Activated naive CD4-positive, alpha-beta T cell treated with anti-CD3 and anti-CD28 coated beads for 36 hours (primary cell): Measurements from ENCODE around the gene MAX. TPM values are rescaled to one million over a fixed set of nuclear protein-coding genes. Genes with fewer than 3 reads are reported as not detected.
A peak's percentile ranks its signal among the peaks of the same experiment; 100 is the strongest.

Experiments
- CTCF ChIA-PET: fragments of 350-600 bp; sonication (Branson Sonifier 250); formaldehyde crosslinking; loops from one replicate; lab custom pipeline; 2021; ENCODE audit warnings: antibody characterized with exemption; lab: Charles Lee
- DNase-seq: peaks from one replicate; pipeline ENCODE4 v3.0.0-alpha.2; 2020
- H3K27ac Mint-ChIP-seq: one replicate; pipeline ENCODE4 v1.8.0; 2021; ENCODE audit warnings: mild to moderate bottlenecking, mixed read lengths
- H3K27me3 Mint-ChIP-seq: one replicate; pipeline ENCODE4 v1.8.0; 2021; ENCODE audit warnings: low read depth, mixed read lengths
- H3K36me3 Mint-ChIP-seq: one replicate; pipeline ENCODE4 v1.8.0; 2021; ENCODE audit warnings: low read depth, mixed read lengths
- H3K4me1 Mint-ChIP-seq: one replicate; pipeline ENCODE4 v1.8.0; 2021; ENCODE audit warnings: low read depth, mixed read lengths
- H3K4me3 Mint-ChIP-seq: one replicate; pipeline ENCODE4 v1.8.0; 2021; ENCODE audit warnings: mild to moderate bottlenecking, moderate library complexity, mixed read lengths
- H3K9me3 Mint-ChIP-seq: one replicate; pipeline ENCODE4 v1.8.0; 2021; ENCODE audit warnings: mixed read lengths
- intact Hi-C: fragments of 100-400 bp; cut with micrococcal nuclease; formaldehyde crosslinking; loops from one replicate; pipeline ENCODE4 v1.15.1; 2023
- total RNA-seq, 2 experiments: library from RNA; stranded (reverse); gene quantifications; one replicate each; pipeline ENCODE4 v1.2.3, GENCODE V29; 2021

The MAX gene
- total RNA-seq, 2 experiments from 2014 or later = 67.9 to 75.1 TPM

DNA sequence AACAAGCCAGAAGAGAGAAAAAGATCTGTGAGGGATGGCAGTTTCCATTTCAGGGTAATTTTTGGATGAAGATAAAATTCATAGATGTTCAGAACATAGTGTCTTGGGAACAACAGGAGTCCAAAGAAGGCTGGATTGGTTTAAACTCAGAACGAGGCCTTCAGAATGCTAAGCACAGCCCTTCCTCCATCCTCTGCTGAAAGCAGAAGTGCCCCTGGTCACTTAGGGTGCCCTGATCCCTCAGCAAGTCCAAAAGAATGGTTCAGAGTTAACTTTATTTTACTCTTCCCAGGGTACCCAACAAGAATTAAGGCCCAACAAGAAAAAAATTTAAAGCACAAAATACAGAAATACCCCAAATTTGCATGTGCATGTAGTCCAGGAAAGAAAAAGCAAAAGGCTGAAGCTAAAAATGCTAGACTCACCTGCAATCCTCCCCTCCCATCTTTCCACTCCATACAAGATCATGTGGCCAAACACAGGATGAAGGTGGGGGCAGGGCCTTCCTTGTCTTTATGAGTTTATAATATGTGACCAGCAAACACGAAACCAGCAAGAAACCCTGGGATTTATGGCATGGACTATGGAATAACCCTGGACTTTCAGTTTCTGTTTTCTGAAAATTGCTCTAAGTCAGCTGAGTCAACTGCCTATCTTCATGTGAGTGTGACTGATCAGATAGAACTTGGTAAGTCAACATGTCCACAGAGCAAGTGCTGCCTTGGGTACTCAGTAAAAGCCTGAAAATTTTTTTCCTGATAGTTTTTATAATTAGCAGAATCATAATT, 21.2 kb downstream of the MAX start:
- H3K36me3 Mint-ChIP-seq = peaks cover 53% of the 10 kb centered on the region
- no peaks in the 10 kb centered on the region for H3K27me3 Mint-ChIP-seq
- no peak for DNase-seq
- H3K27ac Mint-ChIP-seq = peak overlapping the region; percentile 44
- no peak overlapping the region for H3K4me3 Mint-ChIP-seq
- CTCF ChIA-PET = interaction anchor here (0.7 to 1.5 kb wide), 2 partner anchors 8 to 18 kb away, joined by 3 read pairs; no protein-coding TSS in a partner anchor
- peaks cover 2% of the 10 kb centered on the region for H3K9me3 Mint-ChIP-seq
- H3K4me1 Mint-ChIP-seq = peaks cover 68% of the 10 kb centered on the region
- intact Hi-C loops = loop anchor here (2.0 kb wide), 1 partner anchor 18 kb away; no protein-coding TSS in a partner anchor

GRCh38 chr14:65079768-65080167, 22.5 kb downstream of the MAX start:
- no peak for DNase-seq
- Mint-ChIP-seq H3K27ac (no peak overlapping the region), H3K36me3 (peaks cover 50% of the 10 kb centered on the region), H3K4me1 (peaks cover 65% of the 10 kb centered on the region), H3K4me3 (no peak overlapping the region), H3K27me3 (no peaks in the 10 kb centered on the region), H3K9me3 (no peaks in the 10 kb centered on the region)
- CTCF ChIA-PET = no interaction called here
- intact Hi-C loops = loop anchor here (2.0 kb wide), 1 partner anchor 19 kb away; no protein-coding TSS in a partner anchor

DNA sequence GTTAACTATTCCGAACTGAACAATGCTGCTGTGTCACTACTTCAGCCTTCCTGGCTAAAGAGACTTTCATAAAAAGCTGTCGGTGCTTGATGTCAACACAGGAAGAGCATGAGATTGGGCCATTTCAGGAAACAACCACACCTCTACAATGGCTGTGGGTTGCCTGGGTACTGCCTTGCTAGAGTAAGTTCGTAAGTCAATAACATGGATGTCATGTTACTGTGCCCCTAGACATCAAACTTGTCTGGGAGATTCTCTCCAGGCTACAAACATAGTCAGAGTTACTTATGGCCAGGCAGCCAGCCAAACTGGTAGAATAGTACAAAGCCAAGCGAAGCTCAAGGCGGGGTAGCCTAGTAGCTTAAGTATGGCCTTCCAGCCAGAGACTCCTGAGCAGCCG, 23.1 kb downstream of the MAX start:
- peaks cover 64% of the 10 kb centered on the region for H3K4me1 Mint-ChIP-seq
- intact Hi-C loops = no loop called here
- CTCF ChIA-PET = interaction anchor here (0.8 kb wide), 1 partner anchor 15 kb away, joined by 3 read pairs; no protein-coding TSS in a partner anchor
- no peak for DNase-seq
- peak overlapping the region; percentile 2 for H3K27ac Mint-ChIP-seq
- peaks cover 52% of the 10 kb centered on the region for H3K36me3 Mint-ChIP-seq
- no peaks in the 10 kb centered on the region for H3K9me3 Mint-ChIP-seq
- H3K4me3 Mint-ChIP-seq = no peak overlapping the region
- H3K27me3 Mint-ChIP-seq = no peaks in the 10 kb centered on the region

GRCh38 chr14:65077318-65077717, 25.0 kb downstream of the MAX start:
- no peak overlapping the region for H3K4me3 Mint-ChIP-seq
- peaks cover 48% of the 10 kb centered on the region for H3K4me1 Mint-ChIP-seq
- H3K27ac Mint-ChIP-seq = peak overlapping the region; percentile 23
- no peaks in the 10 kb centered on the region for H3K27me3 Mint-ChIP-seq
- intact Hi-C loops = no loop called here
- DNase-seq = no peak
- peaks cover 37% of the 10 kb centered on the region for H3K36me3 Mint-ChIP-seq
- CTCF ChIA-PET = interaction anchor here (0.5 kb wide), 1 partner anchor 36 kb away, joined by 3 read pairs; no protein-coding TSS in a partner anchor
- no peaks in the 10 kb centered on the region for H3K9me3 Mint-ChIP-seq

DNA sequence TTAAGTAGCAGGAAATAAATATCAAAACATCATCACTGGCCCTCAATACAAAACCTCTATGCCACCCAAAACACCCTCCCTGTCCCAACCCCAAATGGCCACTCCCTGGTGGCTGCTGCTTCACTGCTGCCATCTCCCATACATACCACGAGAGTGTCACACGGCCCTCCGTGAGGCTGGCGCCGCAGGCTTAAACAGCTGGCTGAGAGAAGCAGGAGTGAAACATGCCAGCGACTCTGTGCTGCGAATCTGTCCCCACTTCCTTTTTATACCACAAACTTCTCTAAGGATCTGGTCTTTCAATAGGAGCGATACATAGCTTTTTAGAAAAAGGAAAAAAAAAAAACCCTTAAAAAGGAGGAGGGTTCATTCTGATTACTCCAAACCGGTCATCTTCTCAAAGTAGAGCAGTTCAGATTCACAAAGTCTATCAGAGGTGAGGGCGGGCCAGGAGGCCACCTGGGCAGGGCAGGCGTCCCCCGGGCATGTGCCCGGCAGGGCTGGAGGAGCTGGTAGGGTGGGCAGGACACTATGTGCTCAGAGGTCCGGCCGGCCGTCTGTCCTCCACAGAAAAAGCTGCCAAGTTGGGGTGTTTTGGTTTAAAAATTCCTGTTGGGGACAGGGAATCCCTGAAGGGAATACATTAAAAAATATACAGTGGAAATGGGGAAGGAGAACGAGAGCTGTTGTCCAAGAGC, 26.5 kb downstream of the MAX start:
- no peak for DNase-seq
- H3K27ac Mint-ChIP-seq = no peak overlapping the region
- H3K4me1 Mint-ChIP-seq = peaks cover 33% of the 10 kb centered on the region
- CTCF ChIA-PET = interaction anchor here (0.6 kb wide), 1 partner anchor 402 kb away, joined by 3 read pairs; no protein-coding TSS in a partner anchor
- no peaks in the 10 kb centered on the region for H3K27me3 Mint-ChIP-seq
- peaks cover 22% of the 10 kb centered on the region for H3K36me3 Mint-ChIP-seq
- intact Hi-C loops = no loop called here
- no peaks in the 10 kb centered on the region for H3K9me3 Mint-ChIP-seq
- no peak overlapping the region for H3K4me3 Mint-ChIP-seq

- Mint-ChIP-seq H3K27me3 (no peaks in the 10 kb centered on the region), H3K9me3 (no peaks in the 10 kb centered on the region), H3K36me3 (peaks cover 26% of the 10 kb centered on the region), H3K27ac (no peak overlapping the region), H3K4me1 (peaks cover 21% of the 10 kb centered on the region), H3K4me3 (no peak overlapping the region)
- no peak for DNase-seq
- CTCF ChIA-PET = no interaction called here
- intact Hi-C loops = no loop called here
Measured at GRCh38 chr14:65074449-65075150, 27.7 kb downstream of the MAX start.

- Mint-ChIP-seq H3K9me3 (no peaks in the 10 kb centered on the region), H3K27ac (no peak overlapping the region), H3K4me3 (no peak overlapping the region), H3K4me1 (peaks cover 14% of the 10 kb centered on the region), H3K27me3 (no peaks in the 10 kb centered on the region), H3K36me3 (peaks cover 23% of the 10 kb centered on the region)
- no peak for DNase-seq
- CTCF ChIA-PET = interaction anchor here (1.4 kb wide), 1 partner anchor 8 kb away, joined by 3 read pairs; no protein-coding TSS in a partner anchor
- intact Hi-C loops = no loop called here
Measured at GRCh38 chr14:65073605-65074201, 28.6 kb downstream of the MAX start.

- H3K4me3 Mint-ChIP-seq = no peak overlapping the region
- H3K4me1 Mint-ChIP-seq = peaks cover 14% of the 10 kb centered on the region
Measured at GRCh38 chr14:65072937-65073336, 29.4 kb downstream of the MAX start.

DNA sequence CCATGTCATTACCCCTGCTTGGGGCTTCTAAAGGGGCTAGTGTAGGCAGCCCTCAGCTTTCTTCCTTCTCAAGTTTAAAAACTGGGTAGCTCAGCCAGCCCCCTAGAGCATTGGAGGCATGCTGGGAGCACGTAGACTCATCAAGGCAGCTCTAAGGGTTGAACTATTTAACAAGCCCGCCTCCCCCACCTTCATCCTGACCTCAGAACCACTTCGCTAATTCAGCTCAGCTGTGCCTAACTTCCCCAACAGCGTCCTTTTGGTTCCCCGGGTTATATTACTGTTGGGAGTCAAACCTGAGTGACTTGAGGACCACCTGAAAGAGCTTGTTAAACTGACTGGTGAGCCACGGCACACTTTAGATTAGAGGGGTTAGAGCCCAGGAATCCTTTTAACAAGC, 30.1 kb downstream of the MAX start:
- DNase-seq = no peak
- CTCF ChIA-PET = no interaction called here
- H3K4me1 Mint-ChIP-seq = peaks cover 14% of the 10 kb centered on the region
- H3K4me3 Mint-ChIP-seq = no peak overlapping the region
- H3K9me3 Mint-ChIP-seq = no peaks in the 10 kb centered on the region
- intact Hi-C loops = no loop called here
- no peaks in the 10 kb centered on the region for H3K27me3 Mint-ChIP-seq
- H3K36me3 Mint-ChIP-seq = peaks cover 19% of the 10 kb centered on the region
- no peak overlapping the region for H3K27ac Mint-ChIP-seq

More at GRCh38 chr14:65072937-65073336, 29.4 kb downstream of the MAX start:
- no peak overlapping the region for H3K27ac Mint-ChIP-seq
- no peaks in the 10 kb centered on the region for H3K27me3 Mint-ChIP-seq
- intact Hi-C loops = no loop called here
- no peaks in the 10 kb centered on the region for H3K9me3 Mint-ChIP-seq
- H3K36me3 Mint-ChIP-seq = peaks cover 23% of the 10 kb centered on the region
- DNase-seq = no peak
- CTCF ChIA-PET = interaction anchor here (1.4 kb wide), 1 partner anchor 9 kb away, joined by 3 read pairs; no protein-coding TSS in a partner anchor

DNA sequence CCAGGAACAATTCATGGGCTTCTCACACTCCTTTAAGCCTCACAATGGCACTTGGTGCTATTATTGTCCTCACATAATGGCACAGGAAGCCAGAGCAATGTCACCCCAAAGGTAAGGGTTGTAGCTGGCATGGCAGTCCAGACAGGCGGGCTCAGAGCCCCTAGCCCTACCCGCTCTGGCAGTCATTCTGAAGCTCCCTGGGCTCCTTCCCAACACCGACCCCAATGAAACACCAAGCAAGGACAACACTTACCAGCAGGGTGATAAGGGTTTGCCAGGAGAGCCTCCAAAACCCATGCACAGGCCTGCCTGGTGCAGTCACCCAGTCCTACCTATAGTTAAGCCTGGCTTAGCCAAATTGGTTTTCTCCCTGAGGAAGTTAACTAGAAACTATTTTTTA, 30.8 kb downstream of the MAX start:
- Mint-ChIP-seq H3K4me1 (peaks cover 14% of the 10 kb centered on the region), H3K4me3 (no peak overlapping the region), H3K36me3 (peaks cover 20% of the 10 kb centered on the region), H3K27me3 (no peaks in the 10 kb centered on the region), H3K9me3 (no peaks in the 10 kb centered on the region), H3K27ac (no peak overlapping the region)
- CTCF ChIA-PET = no interaction called here
- intact Hi-C loops = no loop called here
- no peak for DNase-seq

DNA sequence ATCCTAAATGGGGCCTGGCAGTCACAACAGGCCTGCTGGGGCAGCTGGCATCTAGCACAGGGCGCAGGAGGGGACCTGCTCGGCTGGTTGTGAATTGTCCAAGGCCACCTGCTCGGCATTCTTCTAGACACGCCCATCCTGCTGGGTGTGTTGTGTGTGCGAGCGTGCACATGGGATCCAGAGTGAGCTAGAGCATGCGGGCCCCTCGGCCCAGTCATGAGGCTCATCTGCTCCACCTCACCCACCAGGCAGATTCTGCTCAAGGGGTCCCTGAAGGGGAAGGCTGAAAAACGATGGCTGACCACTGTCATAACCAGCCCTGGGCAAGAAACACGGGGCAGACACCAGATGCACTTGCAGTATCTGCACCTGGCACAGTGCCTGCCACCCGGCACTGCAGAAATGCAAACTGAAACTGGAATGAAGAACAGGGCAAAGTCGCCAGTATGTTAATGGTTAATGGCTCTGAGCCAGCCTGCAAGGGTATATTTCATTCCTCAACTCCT, 31.8 kb downstream of the MAX start:
- DNase-seq = no peak
- Mint-ChIP-seq H3K9me3 (no peaks in the 10 kb centered on the region), H3K4me3 (no peak overlapping the region), H3K4me1 (peaks cover 11% of the 10 kb centered on the region), H3K27ac (no peak overlapping the region), H3K27me3 (no peaks in the 10 kb centered on the region), H3K36me3 (peaks cover 26% of the 10 kb centered on the region)
- intact Hi-C loops = no loop called here
- CTCF ChIA-PET = no interaction called here
